Osteoblast (primary cell): ENCODE results near the gene PLEKHM1. TPM values are rescaled to one million over a fixed set of nuclear protein-coding genes. Genes with fewer than 3 reads are reported as not detected.
"Not testable (repeated sequence)": the region's sequence is repeated elsewhere in the genome, so short reads cannot be mapped to it uniquely, and the experiment has no call there.

Source experiments
- DNase-seq: peaks from one replicate; pipeline ENCODE4 v3.0.0; 2011; ENCODE audit warnings: low spot score, mixed read lengths; ENCODE audit not compliant: insufficient read length; ENCODE audit errors: missing footprints
- H2AFZ ChIP-seq: 2 replicates; pipeline ENCODE4 v1.6.0; 2011; ENCODE audit warnings: mild to moderate bottlenecking, low read length
- H3K27ac ChIP-seq: 2 replicates; pipeline ENCODE4 v1.5.1; 2011; ENCODE audit warnings: mild to moderate bottlenecking, low read depth, low read length, moderate library complexity
- H3K27me3 ChIP-seq: 2 replicates; pipeline ENCODE4 v1.6.0; 2012; ENCODE audit warnings: mild to moderate bottlenecking, control low read depth, inconsistent platforms, low read length, moderate library complexity; ENCODE audit not compliant: insufficient read depth
- H3K36me3 ChIP-seq: 2 replicates; pipeline ENCODE4 v1.5.1; 2011; ENCODE audit warnings: mild to moderate bottlenecking, low read length, control low read depth, moderate library complexity; ENCODE audit not compliant: insufficient read depth
- H3K4me1 ChIP-seq: 2 replicates; pipeline ENCODE4 v1.5.1; 2011; ENCODE audit warnings: mild to moderate bottlenecking, low read length, control low read depth, moderate library complexity; ENCODE audit not compliant: insufficient read depth
- H3K4me2 ChIP-seq: 2 replicates; pipeline ENCODE4 v1.6.0; 2011; ENCODE audit warnings: mild to moderate bottlenecking, low read length; ENCODE audit not compliant: insufficient read depth
- H3K4me3 ChIP-seq: fragments of 200-600 bp; sonication (generic); 3 replicates; pipeline ENCODE4 v1.5.1; 2012; ENCODE audit warnings: mild to moderate bottlenecking, low read length, inconsistent platforms; ENCODE audit not compliant: insufficient read depth
- H3K79me2 ChIP-seq: 2 replicates; pipeline ENCODE4 v1.6.0; 2012; ENCODE audit warnings: mild to moderate bottlenecking, low read length, control low read depth, inconsistent platforms; ENCODE audit not compliant: insufficient read depth
- H3K9me3 ChIP-seq: 2 replicates; pipeline ENCODE4 v1.5.1; 2011; ENCODE audit warnings: low read depth, low read length, control low read depth
- H4K20me1 ChIP-seq: 2 replicates; pipeline ENCODE4 v1.6.0; 2012; ENCODE audit warnings: mild to moderate bottlenecking, low read length, control low read depth; ENCODE audit not compliant: insufficient read depth
- CTCF ChIP-seq: IDR thresholded peaks from 2 replicates; pipeline ENCODE4 v1.5.1; 2011; ENCODE audit warnings: mild to moderate bottlenecking, low read depth, low read length, moderate library complexity; ENCODE audit errors: extremely low read depth
- total RNA-seq: library from RNA; depleted of rRNA; stranded (reverse); fragments of >200 nt; gene quantifications from 2 replicates; pipeline ENCODE4 v1.2.3, GENCODE V29; 2012

Gene PLEKHM1
- total RNA-seq, 1 donor = 30.8 TPM

GRCh38 chr17:45452329-45453224 lies 37.9 kb downstream of the PLEKHM1 start:
- not testable (repeated sequence) for H3K36me3 ChIP-seq, DNase-seq, H3K4me1 ChIP-seq, H3K4me3 ChIP-seq, H4K20me1 ChIP-seq, H2AFZ ChIP-seq, H3K4me2 ChIP-seq, H3K9me3 ChIP-seq, H3K27me3 ChIP-seq, H3K27ac ChIP-seq, H3K79me2 ChIP-seq

GRCh38 chr17:45451660-45452059 lies 38.9 kb downstream of the PLEKHM1 start:
- not testable (repeated sequence) for H2AFZ ChIP-seq, H4K20me1 ChIP-seq, H3K4me1 ChIP-seq, H3K36me3 ChIP-seq, H3K4me3 ChIP-seq, H3K4me2 ChIP-seq, H3K9me3 ChIP-seq, H3K27me3 ChIP-seq, H3K27ac ChIP-seq, H3K79me2 ChIP-seq
- peak; percentile 26 for DNase-seq

GRCh38 chr17:45451131-45451530 lies 39.4 kb downstream of the PLEKHM1 start:
- Histone ChIP-seq H3K27ac (no peak overlapping the region), H3K79me2 (no peaks in the 10 kb centered on the region), H3K36me3 (peaks cover 2% of the 10 kb centered on the region), H3K27me3 (no peaks in the 10 kb centered on the region), H3K4me3 (no peak overlapping the region), H4K20me1 (no peaks in the 10 kb centered on the region), H3K4me1 (peaks cover 2% of the 10 kb centered on the region), H3K4me2 (no peak overlapping the region), H3K9me3 (no peaks in the 10 kb centered on the region), H2AFZ (no peak overlapping the region)
- peak; percentile 5 for TF ChIP-seq CTCF
- DNase-seq = no peak

- not testable (repeated sequence) for H3K4me2 ChIP-seq, H3K79me2 ChIP-seq, H4K20me1 ChIP-seq, H3K36me3 ChIP-seq, H3K4me3 ChIP-seq, H3K27ac ChIP-seq, DNase-seq, H3K27me3 ChIP-seq, H2AFZ ChIP-seq, H3K4me1 ChIP-seq, H3K9me3 ChIP-seq
Observed at GRCh38 chr17:45449708-45450329, 40.7 kb downstream of the PLEKHM1 start.

GRCh38 chr17:45449260-45449659 lies 41.3 kb downstream of the PLEKHM1 start:
- H4K20me1 ChIP-seq, H3K36me3 ChIP-seq, H3K4me1 ChIP-seq, H3K27ac ChIP-seq, H2AFZ ChIP-seq, H3K4me3 ChIP-seq, DNase-seq, H3K79me2 ChIP-seq, H3K27me3 ChIP-seq, H3K4me2 ChIP-seq, H3K9me3 ChIP-seq: not testable (repeated sequence)

- H3K79me2 ChIP-seq, H4K20me1 ChIP-seq, H3K9me3 ChIP-seq, H2AFZ ChIP-seq, DNase-seq, H3K4me3 ChIP-seq, H3K27me3 ChIP-seq, H3K36me3 ChIP-seq, H3K4me2 ChIP-seq, H3K4me1 ChIP-seq, H3K27ac ChIP-seq: not testable (repeated sequence)
Observed at GRCh38 chr17:45448483-45448882, 42.0 kb downstream of the PLEKHM1 start.

GRCh38 chr17:45448066-45448465 lies 42.5 kb downstream of the PLEKHM1 start:
- H3K27me3 ChIP-seq, H3K79me2 ChIP-seq, H3K4me1 ChIP-seq, H3K4me2 ChIP-seq, H3K36me3 ChIP-seq, H2AFZ ChIP-seq, H3K9me3 ChIP-seq, H3K4me3 ChIP-seq, H3K27ac ChIP-seq, H4K20me1 ChIP-seq, DNase-seq: not testable (repeated sequence)

GRCh38 chr17:45447650-45448049 lies 42.9 kb downstream of the PLEKHM1 start:
- H3K27ac ChIP-seq, H3K4me2 ChIP-seq, H4K20me1 ChIP-seq, H3K36me3 ChIP-seq, H2AFZ ChIP-seq, H3K9me3 ChIP-seq, DNase-seq, H3K27me3 ChIP-seq, H3K4me3 ChIP-seq, H3K4me1 ChIP-seq, H3K79me2 ChIP-seq: not testable (repeated sequence)
